Stimulated activated CD8-positive, alpha-beta memory T cell treated with anti-CD3 and anti-CD28 coated beads, Interleukin-15, amount 100 ng/mL, for 4 hours (primary cell): Measurements from ENCODE around the gene COX19.
"Not testable (repeated sequence)": the region's sequence is repeated elsewhere in the genome, so short reads cannot be mapped to it uniquely, and the experiment has no call there.

Experiments used
- DNase-seq, 2 donors: peaks; one replicate each; pipeline ENCODE4 v3.0.0-alpha.2; 2020; ENCODE audit warnings: low read depth in 2 of 2

COX19 gene

DNA sequence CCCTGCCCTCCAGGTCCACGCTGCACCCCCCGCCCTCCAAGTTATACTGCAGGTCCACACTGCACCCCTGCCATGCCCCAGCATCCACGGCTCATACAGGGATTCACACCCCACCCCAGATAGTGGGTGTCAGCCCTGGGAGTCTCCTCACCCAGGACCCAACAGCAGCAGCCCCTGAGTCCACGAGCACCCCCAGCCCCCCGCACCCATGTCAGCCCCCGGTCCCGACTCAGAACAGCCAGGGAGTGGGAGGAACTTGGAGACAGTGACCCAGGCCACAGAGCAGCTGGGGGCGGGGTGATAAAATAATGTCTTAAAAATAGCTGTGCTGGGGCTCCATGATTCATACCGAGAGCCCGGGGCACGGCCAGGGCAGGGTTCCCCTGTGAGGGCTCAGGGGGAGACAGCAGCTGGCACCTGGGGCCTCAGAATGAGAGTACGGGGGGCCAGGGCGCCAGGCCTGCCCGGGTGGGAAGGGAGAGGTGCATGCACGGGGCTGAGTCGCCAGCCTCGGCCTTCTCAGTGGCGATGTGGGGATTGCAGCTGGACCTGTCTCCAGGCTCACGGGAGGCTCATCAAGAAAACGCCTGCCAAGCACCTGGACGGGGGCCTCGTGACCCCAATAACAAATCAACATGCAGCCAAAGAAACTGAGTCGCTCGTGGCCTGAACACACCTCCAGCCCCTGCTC, 50.7 kb downstream of the COX19 start:
- DNase-seq, result peak; percentile 57 to 59

DNA sequence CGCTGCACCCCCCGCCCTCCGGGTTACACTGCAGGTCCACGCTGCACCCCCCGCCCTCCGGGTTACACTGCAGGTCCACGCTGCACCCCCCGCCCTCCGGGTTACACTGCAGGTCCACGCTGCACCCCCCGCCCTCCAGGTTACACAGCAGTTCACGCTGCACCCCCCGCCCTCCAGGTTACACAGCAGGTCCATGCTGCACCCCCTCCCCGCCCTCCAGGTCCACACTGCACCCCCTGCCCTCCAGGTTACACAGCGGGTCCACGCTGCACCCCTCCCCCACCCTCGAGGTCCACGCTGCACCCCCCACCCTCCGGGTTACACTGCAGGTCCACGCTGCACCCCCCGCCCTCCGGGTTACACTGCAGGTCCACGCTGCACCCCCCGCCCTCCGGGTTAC, 51.3 kb downstream of the COX19 start:
- not testable (repeated sequence) for DNase-seq

DNA sequence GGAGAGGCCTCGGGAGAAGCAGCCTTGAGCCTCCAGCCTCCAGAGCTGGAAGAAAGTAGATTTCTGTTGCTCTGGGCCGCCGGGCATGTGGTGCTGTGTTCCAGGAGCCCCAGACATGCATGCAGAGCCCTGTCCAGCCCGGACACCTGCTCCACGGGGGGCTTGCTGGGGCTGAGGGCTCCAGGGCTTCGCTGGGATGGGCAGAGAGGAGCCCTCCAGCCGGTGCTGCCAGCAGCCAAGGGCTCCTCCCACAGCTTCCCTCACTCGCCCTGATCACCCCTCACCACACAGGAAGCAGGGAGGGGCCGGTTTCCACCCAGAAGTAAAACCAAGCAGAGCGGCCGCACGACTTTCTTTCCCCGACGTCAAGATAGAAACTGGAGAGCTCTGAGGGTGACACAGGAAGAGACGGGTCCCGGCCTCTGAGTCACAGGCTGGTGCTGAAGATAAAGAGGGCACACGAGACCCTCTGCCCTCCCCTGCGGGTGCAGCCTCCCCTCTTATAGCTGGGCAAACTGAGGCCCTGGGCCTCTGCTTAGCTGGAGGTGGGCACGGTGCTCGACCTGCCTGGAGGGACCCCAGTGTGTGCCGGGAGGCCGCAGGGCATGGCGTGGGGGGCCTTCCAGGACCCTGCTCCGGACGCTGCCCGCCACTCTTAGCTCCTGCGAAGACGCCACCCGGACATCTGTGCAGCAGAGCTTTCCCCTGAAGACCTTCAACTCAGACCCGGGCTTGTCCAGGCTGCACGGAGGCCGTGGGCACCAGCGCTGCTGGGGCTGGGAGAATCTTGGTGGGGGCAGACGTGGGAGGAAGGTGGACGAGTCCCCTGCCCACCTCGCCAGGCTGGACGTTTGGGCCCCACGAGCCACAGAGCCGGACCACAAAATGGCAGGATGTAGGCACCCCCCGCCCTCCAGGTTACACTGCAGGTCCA, 52.0 kb downstream of the COX19 start:
- peak; percentile 87 to 92 for DNase-seq

DNA sequence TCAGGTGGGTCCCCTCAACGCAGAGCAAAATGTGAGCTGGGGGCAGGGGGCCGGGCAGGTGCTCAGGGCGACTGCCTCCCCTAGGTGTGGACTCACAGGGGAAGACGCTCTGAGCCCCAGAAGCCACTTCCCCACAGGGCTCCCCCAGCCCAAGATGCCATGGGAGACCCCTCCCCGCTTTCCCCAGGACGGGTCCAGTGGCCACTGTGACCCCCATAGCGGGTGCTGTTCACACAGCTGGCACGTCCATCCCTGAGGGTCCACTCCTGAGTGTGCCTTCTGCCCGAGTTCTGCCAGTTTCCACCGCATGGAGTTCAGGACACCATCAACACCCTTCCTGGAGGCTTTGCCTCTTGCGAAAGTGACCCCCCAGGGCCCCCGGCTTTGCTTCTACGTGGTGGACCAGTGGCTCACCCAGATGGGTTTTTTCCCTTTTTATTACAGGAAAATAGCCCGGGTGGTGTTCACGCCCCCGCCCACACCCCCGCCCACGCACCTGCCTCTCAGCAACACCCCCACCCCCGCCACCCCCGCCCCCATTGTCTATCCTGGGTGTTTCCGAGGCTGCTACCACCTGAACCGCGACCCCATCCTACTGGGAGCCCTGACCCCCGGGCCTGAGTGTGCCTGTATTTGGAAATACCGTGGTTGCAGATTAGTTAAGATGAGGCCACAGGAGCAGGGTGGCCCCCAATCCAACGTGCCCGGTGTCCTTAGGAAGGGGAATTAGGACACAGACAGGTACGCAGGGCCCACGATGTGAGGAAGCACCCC, 52.8 kb downstream of the COX19 start:
- DNase-seq, result peak in 1 of 2 donors; percentile 50

DNA sequence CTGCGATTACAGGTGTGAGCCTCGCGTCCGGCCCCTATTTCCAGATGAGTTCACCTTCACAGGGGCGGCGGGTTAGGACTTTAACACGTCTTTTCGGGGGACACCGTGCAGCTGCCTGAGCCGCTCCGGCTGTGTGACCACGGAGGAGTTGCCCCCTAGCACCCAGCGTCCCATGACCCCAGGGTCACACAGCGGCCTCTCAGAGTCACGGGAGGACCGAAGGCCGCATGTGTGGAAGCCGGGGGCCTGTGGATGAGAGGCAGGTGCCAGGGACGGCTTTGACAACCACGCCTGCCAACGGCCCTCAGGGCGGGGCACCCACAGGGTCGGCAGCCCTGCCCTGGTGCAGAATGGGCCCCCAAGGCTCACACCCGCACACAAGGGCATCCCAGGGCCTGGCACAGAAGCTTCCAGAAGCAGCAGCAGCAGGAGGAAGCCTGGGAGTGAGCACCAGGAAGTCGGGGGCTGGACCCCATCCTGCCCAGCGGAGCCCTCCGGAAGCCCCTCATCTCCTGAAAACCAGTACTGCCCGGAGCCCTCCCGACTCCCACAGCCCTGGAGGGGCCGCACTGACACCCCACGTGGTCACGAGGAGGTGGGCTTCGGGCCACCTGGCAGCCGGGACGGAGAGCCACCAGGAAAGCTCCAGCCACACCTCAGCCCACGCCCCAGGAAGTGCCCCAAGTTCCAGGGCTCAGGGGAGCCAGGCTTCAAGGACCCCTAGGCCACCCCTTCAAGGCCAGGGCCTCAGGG, 53.6 kb downstream of the COX19 start:
- no peak for DNase-seq

DNA sequence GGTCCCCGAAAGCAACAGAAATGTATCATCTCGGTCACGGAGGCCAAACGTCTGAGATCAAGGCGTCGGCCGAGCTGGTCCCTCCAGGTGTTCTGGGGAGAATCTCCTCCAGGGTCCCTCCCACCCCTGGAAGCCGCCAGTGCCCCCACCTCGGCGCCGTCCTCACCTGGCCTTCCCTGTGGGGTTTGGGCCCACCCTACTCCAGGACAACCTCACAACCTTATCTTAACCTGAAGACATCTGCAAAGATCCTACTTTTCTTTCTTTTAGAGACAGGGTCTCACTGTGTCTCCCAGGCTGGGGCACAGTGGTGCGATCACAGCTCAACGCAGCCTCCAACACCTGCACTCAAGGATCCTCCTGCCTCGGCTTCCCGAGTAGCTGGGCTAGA, 54.3 kb downstream of the COX19 start:
- no peak for DNase-seq

DNA sequence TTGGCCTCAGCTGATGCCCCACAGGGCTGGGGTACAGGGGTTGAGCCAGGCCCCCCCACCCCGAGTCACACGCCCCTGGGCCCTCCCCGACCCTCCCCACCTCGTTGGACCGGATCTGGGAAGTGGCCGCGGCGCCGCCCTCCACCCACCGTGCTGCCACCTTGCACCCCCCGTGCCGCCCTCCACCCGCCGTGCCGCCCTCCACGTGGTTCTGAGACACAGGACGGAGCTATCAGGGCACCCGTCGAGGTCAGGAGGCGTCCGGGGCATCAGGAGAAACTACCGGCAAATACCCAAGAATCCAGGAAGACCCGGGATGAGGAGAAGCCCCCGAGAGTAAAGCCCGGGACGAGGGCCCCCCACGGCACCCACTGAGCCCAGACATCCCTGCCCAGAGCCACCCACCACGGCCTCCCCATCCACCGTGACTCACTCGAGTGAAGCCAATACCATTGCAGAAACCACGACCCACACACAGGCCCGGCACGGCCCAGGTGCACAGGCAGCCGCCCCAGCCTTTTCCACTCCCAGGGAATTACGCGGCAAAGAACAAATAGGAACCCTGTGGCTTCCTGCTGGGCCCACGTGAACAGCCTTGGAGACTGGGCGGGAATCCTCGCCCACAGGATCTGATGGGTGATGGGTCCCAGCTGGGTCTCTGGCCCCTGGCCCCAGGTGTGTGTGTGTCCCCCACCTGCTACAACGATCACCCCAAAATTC, 54.8 kb downstream of the COX19 start:
- DNase-seq, result no peak

DNA sequence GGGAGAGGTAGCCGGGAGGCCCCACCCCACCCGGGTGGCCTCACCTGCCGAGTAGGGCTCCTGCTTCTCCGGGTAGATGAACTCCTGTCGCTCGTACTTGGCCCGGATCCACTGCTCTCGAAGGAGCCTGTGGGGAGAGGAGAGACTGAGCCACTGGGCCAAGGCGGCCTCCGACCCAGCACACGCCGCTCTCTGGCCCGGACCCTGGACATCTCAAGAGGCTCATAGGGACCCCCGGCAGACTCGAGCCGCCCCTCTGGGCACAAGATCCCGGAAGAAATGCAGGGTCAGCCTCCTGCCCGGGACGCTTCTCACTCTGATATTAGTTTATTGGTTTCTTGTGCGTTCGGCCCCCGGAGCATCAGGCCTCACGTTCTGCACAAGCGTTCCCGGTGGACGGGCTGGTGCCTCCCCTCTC, 55.4 kb downstream of the COX19 start:
- DNase-seq, result no peak

DNA sequence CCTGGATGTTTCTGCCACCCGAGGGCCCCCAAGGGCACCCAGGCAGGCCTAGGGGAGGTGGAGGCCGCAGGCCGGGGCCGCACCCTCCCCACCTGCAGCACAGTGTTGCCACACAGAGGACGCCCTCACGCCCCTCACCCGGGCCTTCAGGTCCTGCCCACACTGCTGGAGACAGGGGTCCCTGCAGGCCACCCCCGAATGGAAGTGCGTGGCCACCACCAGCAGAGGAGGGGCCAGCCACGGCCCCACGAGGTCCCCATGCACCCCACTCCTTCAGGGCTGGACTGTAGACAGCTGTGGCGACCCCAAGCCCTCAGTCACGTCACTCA, 56.3 kb downstream of the COX19 start:
- DNase-seq, result no peak

DNA sequence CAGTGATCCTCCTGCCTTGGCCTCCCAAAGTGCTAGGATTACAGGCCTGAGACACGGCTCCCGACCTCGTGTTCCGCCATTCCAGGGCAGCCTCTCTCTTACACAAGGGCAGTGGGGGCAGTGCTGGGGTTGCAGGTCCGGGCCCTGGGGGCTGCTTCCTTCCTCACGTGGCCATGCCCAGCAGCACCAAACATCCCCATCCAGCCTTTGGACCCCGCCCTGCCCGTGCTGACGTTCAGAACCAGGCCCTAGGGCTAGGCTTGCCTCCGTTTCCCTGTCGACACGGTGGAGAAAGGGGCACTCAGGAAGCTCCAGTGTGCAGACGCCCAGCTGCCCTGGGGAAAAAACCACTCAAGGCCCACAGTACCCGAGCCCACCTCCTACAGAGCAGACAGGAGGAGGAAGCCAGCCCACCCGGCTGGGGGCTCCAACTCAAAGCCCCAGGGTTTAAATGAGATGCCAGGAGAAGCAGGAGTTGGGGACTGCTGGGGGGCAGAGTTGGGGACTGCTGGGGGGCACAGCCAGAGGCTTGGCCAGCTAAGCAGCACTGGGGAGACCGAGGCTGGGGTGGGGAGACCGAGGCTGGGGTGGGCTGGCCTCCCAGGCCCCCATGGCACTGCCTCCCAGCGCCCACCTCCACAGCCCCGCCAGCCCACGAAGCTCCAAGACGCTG, 56.8 kb downstream of the COX19 start:
- no peak for DNase-seq

DNA sequence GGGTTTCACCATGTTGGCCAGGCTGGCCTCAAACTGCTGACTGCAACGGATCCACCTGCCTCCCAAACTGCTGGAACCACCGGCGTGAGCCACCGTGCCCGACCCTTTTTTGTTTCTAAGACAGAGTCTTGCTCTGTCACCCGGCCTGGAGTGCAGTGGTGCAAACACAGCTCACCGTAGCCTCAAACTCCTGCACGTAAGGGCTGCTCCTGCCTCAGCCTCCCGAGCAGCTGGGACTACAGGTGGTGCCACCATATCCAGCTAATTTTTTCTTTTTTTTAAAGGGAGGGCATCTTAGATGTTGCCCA, 57.3 kb downstream of the COX19 start:
- DNase-seq, result no peak

DNA sequence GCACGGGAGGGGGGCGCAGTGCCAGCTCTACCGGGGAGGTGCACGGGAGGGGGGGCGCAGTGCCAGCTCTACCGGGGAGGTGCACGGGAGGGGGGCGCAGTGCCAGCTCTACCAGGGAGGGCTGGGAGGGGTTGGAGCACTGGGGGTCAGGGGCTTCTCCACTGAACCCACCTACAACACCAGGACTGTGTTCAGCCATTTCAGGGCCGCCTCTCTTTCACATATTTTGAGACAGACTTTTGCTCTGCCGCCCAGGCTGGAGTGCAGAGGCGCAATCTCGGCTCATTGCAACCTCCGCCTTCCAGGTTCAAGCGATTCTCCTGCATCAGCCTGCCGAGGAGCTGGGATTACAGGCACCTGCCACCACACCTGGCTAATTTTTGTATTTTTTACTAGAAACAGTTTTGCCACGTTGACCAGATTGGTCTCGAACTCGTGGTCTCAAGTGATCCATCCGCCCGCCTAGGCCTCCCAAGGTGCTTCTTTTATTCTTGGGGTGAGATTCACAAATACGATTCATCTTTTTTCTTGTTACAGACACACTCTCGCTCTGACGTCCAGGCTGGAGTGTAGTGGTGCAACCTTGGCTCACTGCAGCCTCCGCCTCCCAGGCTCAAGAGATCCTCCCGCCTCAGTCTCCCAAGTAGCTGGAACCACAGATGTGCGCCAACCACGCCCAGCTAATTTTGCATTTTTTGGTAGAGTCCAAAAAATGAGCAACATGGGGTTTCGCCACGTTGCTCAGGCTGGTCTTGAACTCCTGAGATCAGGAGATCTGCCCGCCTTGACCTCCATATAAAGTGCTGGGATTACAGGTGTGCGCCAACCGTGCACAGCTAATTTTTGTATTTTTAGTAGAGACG, 57.9 kb downstream of the COX19 start:
- DNase-seq, result no peak

DNA sequence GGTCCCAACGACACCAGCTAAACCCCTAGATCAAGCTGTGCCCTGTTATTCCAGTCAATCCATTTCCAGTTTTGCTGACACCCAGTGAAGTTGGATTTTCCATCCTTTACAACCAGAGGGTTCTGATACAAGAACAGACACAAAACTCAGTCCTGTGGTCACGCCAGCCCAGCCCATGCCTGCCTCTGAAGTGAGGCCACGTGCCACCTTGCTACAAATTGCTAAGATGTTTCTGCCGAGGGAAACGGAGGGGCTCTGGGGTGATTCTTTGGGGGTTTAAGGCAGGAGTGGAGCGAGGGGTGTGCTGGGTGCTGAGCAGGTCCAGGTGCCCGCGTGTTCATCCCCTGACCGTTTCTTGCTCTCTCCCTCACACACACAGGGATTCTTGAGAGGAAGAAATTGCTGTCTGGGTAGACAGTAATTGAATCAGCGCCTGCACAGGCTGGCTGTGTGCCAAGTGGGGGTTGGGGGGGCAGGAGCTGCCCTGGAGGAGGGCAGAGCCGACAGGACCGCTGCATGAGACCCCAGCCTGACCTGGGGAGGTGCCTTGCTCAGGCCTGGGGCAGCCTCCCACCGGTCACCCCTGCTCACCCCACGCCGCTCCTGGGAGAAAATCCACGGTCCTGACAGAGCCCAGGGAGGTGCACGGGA, 58.9 kb downstream of the COX19 start:
- DNase-seq, result no peak
